Effector CD8-positive, alpha-beta T cell (primary cell): ENCODE measurements around the gene EFCAB7.
A peak's percentile ranks its signal among the peaks of the same experiment; 100 is the strongest.

Experiments used
- DNase-seq: peaks from one replicate; lab custom pipeline; 2025; lab: John Stamatoyannopoulos, UW
- total RNA-seq, 4 experiments: gene quantifications; one replicate each; lab custom pipeline; 2026; lab: John Stamatoyannopoulos, UW

EFCAB7 gene, protein sequence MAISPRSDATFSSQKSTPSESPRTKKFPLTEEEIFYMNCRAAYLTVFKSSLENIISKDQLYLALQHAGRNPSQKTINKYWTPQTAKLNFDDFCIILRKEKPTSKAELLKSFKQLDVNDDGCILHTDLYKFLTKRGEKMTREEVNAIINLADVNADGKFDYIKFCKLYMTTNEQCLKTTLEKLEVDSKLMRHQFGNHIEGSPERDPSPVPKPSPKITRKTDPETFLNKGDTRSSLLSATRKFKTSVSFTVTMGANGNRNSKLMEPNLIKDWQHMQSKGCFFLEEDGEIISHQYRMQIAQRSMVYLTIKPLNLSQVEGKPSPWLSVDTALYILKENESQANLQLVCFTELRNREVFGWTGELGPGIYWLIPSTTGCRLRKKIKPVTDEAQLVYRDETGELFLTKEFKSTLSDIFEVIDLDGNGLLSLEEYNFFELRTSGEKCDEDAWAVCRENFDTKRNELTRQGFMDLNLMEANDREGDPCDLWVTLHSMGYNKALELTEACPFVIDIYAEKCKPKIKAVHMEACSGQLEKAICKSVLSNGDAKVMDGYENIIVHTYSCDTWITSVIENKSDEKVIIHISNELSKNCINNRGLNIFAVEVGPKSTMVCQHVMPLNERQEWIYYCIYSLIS
- 12.1 to 22.5 (median 14.4) reads per million in 4 experiments for total RNA-seq

DNA sequence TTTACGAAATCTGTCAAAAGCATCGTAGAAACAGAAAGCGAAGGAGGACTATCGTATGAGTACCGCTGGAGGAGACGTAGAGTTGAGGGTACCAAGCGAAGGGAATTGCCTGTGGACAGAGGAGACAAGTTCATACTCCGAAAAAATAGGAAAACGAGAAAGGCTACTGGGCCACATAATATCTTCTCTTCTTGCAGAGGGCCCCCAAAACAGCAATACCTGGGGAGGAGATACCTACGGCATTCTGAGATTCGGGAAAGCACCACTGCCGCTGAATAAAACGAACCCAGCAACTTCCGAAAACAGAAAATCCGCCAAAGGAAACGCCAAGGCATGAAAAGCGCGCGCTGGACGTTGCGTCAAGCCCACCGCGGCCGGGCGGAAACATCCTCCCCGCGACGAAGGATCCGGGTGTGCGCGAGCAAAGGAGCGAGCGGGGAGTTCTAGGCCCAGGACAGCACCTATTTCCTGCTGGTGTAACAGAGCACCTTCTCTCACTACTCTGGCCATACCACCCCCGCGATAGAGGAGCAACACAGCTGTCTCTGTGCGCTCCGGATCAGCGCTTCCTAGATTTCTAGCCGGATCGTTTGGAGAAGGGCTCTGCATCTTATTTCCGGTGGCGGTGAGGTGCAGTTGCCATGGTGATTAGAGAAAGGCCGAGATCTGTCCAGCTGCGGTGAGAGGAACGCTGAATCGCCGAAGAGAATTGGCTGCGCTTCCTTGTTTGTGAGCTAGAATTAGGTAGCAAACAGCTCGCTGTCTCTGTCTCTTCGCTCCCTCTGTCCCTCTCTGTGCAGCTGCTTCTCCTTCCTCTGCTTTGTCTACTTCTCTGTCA is at the start of gene EFCAB7, which contains the start of gene ITGB3BP:
TSS of gene EFCAB7 (plus strand) at position 635 of the 838 bp plus-strand sequence. CDS start 2,048 bp downstream, outside the sequence.
TSS of gene ITGB3BP (minus strand) at position 335 of the 838 bp plus-strand sequence. CDS start at position 243, 92 bp downstream.
- peak; percentile 60 for DNase-seq

DNA sequence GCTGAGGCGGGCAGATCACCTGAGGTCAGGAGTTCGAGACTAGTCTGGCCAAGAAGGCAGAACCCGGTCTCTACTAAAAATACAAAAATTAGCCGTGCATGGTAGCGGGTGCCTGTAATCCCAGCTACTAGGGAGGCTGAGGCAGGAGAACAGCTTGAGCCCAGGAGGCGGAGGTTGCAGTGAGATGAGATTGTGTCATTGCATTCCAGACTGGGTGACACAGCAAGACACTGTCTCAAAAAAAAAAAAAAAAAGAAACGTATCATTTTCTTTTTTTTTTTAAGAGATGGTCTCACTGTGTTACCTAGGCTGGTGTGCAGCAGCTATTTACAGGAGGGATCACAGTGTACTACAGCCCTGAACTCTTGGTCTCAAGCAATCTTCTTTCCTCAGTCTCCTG is 47.6 kb upstream of the EFCAB7 start:
- no peak for DNase-seq

DNA sequence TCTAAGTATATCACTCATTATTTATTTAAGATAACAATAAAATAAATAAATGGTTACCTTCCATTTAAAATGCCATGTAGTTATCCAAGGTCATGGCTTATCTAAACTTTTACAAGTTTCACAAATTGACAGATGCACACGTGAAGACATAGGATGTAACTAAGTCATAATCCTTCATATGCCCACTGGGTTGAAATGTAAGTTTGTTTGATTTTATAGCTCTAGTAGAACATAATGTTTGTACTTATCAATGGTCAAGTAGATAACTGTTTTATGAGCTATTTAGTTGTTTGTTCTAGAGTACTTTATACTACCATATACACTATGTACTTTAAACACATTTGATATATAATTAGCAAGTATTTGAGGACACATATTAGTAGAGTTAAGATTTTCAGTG is 43.3 kb upstream of the EFCAB7 start:
- DNase-seq: no peak

DNA sequence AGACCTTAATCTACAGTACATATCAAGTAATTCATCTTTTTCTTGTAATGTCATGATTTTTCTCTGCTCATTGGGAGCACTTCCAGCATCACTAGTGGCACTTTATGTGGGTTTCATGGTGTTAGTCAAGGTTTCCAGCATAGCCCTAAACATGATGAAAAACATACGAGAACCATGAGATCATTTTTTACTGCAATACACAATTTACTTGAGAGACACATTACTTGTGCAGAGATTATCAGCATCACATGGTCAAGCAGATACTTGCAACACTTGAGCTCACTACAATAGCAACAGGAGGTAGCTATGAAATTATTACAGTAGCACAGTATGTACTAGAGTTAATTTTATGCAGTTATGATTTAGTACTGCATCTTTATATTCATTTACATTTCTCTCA is 36.7 kb upstream of the EFCAB7 start:
- DNase-seq: no peak

DNA sequence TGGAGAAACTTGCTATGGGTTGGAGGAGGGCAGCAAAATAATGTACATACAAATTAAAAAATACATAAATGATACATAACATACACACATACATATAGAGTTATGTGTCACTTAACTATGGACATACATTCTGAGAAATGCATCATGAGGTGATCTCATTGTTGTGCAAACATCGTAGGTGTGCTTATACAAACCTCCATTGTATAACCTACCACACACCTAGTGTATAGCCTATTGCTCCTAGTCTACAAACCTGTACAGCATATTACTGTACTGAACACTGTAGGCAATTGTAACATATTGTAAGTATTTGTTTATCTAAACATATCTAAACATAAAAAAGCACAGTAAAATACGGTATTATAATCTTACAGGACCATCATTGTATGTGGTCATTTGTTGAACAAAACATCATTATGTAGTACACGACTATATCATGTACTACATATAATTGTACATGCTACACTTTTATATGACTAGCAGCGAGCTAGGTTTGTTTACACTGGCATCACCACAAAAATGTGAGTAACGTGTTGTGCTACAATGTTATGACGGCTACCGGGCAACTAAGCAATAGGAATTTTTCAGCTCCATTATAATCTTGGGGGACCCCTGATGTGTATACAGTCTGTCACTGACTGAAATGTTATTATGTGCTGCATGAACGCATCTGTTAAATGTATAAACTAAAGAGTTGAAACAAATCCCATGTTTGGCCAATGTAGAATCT is 35.8 kb upstream of the EFCAB7 start:
- no peak for DNase-seq

DNA sequence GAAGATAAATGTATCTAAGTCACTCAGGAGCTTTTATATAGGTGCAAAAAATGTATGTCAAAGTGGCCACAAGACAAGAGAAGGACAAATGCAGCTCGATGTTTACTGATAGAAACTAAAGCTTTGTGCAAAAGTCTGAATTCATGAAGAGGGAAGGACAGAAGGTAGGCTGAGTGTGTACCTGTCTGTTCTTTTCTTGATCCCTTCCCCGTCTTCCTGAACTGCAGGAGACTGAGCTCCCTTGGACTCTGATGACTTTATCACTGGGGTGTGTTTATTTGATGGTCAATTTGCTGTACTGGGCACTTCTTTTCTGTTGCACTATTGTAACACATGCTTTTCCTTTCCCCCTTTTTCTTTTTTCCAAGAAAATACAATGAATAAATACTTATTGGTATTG is 25.7 kb upstream of the EFCAB7 start:
- DNase-seq: no peak

DNA sequence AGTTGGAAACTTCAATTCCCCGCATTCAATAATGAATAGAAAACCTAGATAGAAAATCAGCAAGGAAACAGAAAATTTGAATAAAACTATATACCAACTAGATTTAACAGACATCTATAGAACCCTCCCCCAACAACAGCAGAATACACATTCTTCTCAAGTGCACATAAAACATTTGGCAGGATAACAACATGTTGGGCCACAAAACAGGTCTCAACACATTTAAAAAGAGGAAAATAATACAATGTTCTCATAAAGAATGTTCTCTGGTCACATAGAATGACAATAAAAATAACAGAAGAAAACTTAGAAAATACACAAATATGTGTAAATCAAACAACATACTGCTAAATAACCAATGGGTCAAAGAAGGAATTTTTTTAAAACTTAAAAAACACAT is 25.2 kb upstream of the EFCAB7 start:
- DNase-seq: no peak

DNA sequence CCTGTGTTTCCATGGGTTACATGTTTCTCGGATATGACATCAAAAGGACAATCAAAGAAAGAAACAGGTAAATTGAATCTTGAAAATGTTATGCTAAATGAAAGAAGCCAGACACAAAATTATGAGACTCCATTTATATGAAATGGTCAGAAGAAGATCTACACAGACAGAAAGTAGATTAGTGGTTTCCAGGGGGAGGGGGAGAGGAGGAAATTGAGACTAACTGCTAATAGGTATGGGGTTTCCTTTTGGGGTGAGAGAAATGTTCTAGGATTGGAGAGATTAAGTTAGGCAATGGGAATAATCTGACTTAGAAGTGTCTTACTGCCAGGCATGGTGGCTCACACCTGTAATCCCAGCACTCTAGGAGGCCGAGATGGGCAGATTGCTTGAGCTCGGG is 22.1 kb upstream of the EFCAB7 start:
- DNase-seq: no peak

DNA sequence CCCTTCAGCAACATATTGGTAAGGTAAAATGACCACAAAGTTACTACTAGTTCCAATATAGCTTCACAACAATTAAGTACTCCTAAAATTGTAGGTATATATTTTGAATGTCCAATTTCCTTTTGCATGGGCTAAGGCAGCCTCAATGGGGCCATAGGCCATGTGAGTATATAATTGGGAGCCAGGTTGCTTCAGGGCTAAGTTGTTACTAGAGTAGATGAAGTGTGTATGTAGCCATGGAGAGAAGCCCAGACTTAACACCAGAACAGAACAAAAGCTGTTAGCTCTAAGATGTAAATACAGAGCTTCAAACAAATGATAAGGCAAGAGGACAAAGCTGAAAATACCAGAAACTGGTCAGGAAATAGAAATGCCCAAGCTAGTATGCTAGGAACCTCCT is 16.5 kb upstream of the EFCAB7 start:
- no peak for DNase-seq

DNA sequence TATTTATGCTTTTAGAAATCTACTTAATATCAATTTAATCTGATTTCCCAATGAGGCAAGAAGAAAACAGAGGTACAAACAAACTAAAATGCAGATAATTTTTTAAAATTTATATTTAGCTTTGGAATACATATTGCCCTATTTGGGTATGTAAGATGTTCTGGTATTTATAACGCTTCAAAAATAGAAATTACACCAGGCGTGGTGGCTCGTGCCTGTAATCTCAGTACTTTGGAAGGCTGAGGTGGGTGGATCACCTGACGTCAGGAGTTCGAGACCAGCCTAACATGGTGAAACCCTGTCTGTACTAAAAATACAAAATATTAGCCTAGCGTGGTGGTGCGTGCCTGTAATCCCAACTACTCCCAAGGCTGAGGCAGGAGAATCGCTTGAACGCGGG is 13.6 kb upstream of the EFCAB7 start:
- DNase-seq: no peak

DNA sequence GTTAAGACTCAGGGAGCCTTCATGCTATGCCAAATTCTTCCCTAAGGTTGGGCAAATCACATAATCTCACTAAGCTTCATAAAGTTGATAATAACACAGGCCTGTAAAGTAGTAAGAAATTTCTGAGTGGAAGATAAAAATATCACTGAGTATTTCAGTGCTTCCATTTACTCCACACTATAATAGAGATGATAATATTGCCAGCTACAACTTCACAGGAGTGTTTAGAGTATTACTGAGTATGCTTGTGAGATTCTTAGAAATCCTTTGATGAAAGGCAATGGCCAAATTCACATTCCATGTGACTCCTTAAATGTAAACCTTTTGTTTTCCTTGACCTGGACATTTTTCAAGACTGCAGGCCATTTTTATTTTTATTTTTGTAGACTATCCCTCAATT is 10.7 kb upstream of the EFCAB7 start:
- DNase-seq: no peak

DNA sequence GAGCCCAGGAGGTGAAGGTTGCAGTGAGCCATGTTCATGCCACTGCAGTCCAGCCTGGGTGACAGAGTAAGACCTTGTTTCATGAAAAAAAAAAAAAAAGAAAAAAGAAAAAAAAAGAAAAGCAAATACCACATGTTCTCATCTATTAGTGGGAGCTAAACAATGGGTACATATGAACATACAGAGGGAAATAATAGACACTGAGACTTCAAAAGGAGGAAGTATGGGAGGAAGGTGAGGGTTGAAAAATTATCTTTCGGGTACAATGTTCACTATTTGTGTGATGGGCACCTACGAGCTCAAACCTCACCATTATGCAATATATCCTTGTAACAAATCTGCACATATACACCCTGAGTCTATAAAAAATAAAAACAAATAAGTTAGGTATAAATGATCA is 6.7 kb upstream of the EFCAB7 start:
- DNase-seq: no peak

DNA sequence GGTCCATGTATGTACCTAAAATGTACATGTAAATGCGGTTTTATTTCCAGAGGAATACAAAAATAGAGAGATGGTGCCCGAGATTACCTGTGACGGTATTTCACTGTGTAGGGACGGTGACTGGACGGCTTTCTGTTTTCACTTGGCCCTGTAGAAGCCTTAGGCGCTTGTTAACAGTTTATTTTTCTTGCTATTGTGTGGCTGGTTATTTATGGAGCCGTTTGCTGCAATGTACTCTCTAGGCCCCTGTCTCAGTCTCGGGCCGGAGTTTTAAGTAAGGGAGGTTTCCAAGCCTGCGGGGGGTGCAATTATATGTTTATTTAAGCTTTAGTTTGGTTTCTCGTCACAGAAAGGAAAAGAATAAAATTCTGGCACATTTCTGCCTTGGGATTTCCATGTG is 413 bp downstream of the EFCAB7 start:
- DNase-seq: no peak

DNA sequence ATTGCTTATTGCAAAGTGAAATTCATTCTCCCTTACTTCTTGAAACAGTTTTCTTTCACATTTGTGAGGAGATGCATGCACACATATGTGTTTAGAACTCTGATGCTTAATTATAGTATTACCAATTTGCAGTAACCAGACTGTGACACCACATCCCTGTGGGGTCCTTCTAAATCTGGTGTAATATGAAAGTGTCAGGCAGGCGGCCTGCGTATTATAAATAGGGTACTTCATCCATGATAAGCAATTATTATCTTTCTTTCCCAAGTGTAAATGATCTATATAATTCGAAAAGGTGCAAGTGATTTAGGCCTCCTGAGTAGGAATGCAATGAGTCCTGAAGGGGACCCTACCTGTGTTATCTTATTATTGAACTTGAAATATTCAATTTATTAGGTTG is 876 bp downstream of the EFCAB7 start:
- DNase-seq: no peak

DNA sequence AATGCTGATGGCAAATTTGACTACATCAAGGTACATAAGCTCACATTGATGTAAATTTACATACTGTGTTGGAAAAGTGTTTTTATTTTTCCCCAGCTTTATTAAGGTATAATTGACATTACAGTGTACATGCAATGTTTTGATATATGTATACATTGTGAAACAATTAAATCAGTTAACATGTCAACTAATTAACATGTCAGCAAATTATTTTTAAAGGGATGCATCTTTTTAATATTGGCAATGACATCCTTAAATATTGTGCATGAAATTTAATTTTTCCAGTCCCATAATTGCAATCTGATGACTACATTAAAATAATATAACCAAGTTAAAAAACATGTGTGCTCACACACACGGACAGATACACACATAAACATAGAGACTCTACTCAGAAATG is 9.4 kb downstream of the EFCAB7 start:
- no peak for DNase-seq

DNA sequence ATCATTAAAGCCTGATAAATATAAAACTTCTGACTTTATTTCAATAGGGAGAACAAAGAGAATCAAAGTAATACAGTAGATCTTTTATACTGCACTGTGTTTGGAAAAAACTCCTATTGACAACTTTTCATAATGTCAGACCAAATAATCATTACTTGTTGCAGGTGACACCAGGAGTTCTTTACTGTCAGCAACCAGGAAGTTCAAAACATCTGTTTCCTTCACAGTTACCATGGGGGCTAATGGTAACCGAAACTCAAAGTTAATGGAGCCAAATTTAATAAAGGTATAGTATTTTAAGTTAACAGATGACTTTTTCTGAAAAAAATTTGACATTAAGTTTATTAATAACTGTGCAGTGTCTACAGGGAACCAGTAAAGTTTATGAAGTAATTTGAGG is 10.6 kb downstream of the EFCAB7 start:
- no peak for DNase-seq

DNA sequence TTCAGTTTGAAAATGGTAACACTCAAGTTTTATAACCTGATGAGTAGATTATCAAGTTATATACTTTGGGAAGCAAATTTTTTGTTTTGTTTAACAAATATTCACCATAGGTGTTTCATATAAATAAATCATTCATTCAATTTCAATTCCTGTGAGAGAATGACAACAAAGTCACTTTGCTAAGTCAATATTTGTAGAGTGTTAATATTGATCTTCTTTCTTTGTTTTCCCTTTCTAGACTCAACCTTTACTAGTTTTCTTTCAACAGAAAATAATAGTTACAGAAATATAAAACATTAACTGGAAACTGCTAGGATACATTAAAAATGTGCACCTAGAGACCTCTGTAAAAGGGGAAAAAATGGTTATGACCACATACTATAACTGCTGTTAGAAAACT is 11.1 kb downstream of the EFCAB7 start:
- DNase-seq: no peak

DNA sequence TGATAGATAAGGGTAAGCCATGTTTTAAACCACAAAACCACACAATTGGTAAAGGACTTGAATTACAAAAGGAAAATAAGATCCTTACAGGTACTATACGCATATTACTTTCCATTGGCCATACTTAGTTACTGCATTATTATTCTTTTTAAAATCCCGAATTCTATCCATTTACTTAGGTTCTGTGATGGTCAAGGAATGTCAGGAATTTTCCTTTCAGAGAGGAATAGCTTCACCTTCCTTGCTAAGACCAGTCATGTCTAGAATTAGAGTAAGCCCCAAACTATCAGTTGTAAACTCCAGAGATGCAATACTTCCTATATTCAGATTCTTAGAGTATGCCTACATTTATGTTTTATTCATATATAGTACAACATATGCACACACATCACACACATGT is 13.7 kb downstream of the EFCAB7 start:
- no peak for DNase-seq

DNA sequence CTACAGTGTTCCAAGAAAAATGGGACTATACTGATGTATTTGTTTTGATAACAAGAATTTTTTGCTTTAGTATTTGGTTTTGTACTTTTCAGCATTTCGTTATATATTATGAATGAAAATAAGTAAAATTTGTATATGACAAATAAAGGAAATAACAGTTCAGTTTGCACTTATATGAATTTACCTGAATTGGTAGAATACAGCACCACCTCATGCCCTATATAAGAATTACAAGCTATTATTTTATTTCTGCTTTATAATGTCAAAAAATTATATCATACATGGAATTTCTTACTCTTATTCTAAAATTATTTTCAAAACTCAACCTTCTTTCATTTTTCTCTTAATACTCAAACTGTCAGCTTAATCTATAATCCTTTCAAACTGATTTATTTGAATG is 14.6 kb downstream of the EFCAB7 start:
- DNase-seq: no peak

DNA sequence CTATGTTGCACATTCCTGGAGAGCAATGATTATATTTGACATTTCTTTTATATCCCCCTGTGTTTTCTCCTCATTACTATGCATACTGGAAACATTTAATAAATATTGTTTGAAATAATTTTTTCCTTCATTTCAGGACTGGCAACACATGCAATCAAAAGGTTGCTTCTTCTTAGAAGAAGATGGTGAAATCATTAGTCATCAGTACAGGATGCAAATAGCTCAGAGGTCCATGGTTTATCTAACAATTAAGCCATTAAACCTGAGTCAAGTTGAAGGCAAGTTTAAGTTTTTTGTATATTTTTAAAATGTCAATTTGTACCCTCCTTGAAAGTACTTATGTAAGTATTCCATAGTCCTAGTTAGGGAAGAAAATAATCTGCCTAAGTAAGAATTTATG is 22.5 kb downstream of the EFCAB7 start:
- no peak for DNase-seq

DNA sequence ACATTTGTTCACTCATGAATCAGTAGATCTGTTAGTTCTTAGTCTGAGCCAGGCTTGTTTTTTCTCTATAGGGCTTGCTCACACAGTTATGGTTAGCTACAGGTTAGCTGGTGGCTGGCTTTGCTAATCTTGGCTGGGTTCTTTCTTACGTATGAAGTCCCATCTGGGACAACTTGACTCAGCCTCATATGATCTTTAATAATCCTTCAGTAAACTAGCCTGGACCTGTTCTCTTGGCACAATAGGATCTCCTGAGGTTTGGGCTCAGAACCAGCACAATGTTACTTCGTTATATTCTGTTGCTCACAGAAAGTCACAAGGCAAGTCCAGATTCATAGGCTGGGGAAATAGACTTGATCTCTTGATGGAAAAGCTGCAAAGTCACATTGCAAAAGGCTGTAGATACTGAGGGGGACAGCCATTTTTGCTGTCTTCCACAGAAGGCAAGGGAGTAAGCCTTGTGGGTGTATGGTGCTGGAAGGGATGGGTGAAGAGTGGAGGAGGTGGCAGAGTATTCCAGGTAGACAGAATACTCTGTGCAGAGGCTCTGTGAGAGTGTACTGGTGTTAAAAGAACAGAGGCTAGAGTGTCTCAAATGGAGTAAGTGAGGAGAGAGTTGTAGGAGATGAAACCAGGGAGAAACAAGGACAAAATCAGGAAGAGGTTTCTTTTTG is 24.4 kb downstream of the EFCAB7 start:
- no peak for DNase-seq
